ENCODE data around the gene LRP1.

DNA sequence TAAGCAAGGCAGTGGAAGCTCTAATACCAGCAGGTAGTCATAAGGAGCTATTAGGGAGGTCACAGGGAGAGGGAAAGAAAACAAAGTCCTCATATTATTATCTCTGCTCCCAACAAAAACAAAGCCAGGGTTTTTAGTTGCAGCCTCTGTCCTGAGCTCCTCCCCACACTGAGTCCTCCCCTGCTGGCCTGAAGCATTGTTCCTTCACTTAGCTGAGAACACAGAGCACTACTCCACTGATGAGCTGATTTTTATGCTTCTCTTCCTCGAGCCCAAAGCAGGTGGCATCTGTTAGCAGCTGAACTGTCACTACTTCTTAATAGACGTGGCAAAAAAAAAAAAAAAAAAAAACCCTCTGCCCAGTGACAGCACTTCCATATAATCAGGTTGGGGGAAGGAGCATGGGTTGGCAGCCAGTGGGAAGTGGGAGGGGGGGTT is 133.2 kb downstream of the LRP1 start:
- TF ChIP-seq, protein P1, sequence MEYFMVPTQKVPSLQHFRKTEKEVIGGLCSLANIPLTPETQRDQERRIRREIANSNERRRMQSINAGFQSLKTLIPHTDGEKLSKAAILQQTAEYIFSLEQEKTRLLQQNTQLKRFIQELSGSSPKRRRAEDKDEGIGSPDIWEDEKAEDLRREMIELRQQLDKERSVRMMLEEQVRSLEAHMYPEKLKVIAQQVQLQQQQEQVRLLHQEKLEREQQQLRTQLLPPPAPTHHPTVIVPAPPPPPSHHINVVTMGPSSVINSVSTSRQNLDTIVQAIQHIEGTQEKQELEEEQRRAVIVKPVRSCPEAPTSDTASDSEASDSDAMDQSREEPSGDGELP (IDR thresholded peaks at IDR 0.05; ENCODE audit: borderline replicate concordance, low read depth), result no peak
- TF ChIP-seq KDM5B (CRISPR knock-in tag; IDR thresholded peaks at IDR 0.05; ENCODE audit: borderline replicate concordance) (no peak), NFYB (CRISPR knock-in tag; IDR thresholded peaks at IDR 0.05) (no peak), NR2F1 (CRISPR knock-in tag; IDR thresholded peaks at IDR 0.05) (no peak), BHLHE40 (IDR thresholded peaks at IDR 0.05; ENCODE audit: low read length) (no peak), SP1 (IDR thresholded peaks at IDR 0.05) (no peak), SP1 (CRISPR knock-in tag; IDR thresholded peaks at IDR 0.05) (no peak), ZNF761 (CRISPR knock-in tag; conservative IDR thresholded peaks at IDR 0.05) (no peak)
- TF ChIP-seq, protein P2, sequence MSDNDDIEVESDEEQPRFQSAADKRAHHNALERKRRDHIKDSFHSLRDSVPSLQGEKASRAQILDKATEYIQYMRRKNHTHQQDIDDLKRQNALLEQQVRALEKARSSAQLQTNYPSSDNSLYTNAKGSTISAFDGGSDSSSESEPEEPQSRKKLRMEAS (IDR thresholded peaks at IDR 0.05), result no peak
- TF ChIP-seq, protein P3, sequence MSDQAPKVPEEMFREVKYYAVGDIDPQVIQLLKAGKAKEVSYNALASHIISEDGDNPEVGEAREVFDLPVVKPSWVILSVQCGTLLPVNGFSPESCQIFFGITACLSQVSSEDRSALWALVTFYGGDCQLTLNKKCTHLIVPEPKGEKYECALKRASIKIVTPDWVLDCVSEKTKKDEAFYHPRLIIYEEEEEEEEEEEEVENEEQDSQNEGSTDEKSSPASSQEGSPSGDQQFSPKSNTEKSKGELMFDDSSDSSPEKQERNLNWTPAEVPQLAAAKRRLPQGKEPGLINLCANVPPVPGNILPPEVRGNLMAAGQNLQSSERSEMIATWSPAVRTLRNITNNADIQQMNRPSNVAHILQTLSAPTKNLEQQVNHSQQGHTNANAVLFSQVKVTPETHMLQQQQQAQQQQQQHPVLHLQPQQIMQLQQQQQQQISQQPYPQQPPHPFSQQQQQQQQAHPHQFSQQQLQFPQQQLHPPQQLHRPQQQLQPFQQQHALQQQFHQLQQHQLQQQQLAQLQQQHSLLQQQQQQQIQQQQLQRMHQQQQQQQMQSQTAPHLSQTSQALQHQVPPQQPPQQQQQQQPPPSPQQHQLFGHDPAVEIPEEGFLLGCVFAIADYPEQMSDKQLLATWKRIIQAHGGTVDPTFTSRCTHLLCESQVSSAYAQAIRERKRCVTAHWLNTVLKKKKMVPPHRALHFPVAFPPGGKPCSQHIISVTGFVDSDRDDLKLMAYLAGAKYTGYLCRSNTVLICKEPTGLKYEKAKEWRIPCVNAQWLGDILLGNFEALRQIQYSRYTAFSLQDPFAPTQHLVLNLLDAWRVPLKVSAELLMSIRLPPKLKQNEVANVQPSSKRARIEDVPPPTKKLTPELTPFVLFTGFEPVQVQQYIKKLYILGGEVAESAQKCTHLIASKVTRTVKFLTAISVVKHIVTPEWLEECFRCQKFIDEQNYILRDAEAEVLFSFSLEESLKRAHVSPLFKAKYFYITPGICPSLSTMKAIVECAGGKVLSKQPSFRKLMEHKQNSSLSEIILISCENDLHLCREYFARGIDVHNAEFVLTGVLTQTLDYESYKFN (CRISPR knock-in tag; conservative IDR thresholded peaks at IDR 0.05), result no peak

Measured in HepG2 (cell line).